K562 (cell line): ENCODE measurements around the gene ABLIM2. TPM values are rescaled to one million over a fixed set of nuclear protein-coding genes. Genes with fewer than 3 reads are reported as not detected.

Source experiments
- ATAC-seq: fragments of 200-7000 bp; cut with Tn5 transposase; 3 replicates; pipeline ENCODE4 v1.9.1; 2020; ENCODE audit warnings: moderate library complexity
- BruUV-seq: library from RNA; stranded (reverse); fragments of 400-500 nt; replicated peaks from 2 replicates; lab custom pipeline; 2021; lab: Mats Ljungman, UMichigan
- CTCF ChIA-PET: fragments of 300-600 bp; formaldehyde crosslinking; extraction: SDS; loops from one replicate; lab custom pipeline; 2021; ENCODE audit warnings: low intra/inter-chr PET ratio; lab: Yijun Ruan, JAX
- POLR2A ChIA-PET: fragments of 300-600, 350-650 bp; sonication (Branson Sonifier 250); formaldehyde crosslinking; extraction: SDS; loops from one replicate; lab custom pipeline; 2021; ENCODE audit warnings: antibody characterized with exemption, inconsistent platforms; lab: Yijun Ruan, JAX
- DNase-seq, 4 experiments: peaks; one replicate each; pipeline versions ENCODE4 v3.0.0 to v3.0.0-alpha.2; 2011 to 2018; ENCODE audit warnings: low spot score in 3 of 4, mixed read lengths in 3 of 4; ENCODE audit errors: extremely low read depth in 1 of 4
- FAIRE-seq: peaks from 2 replicates; lab custom pipeline; 2011; peaks lifted over from hg19 to GRCh38; lab: Jason Lieb, UNC
- H2AFZ ChIP-seq: 2 replicates; pipeline ENCODE4 v1.6.0; 2011; ENCODE audit warnings: low read depth, low read length, control low read depth, inconsistent platforms
- H3K27ac ChIP-seq: fragments of 200-600 bp; 3 replicates; pipeline ENCODE4 v1.8.0; 2011; ENCODE audit warnings: low read depth, mild to moderate bottlenecking, control low read depth, inconsistent platforms, low read length, moderate library complexity, mixed read lengths; ENCODE audit errors: extremely low read depth
- H3K27me3 ChIP-seq, 2 experiments: fragments of 300-600 bp in 1 of 2; 2 replicates in 1 of 2; 3 replicates in 1 of 2; pipeline versions ENCODE4 v1.6.0 to v1.8.0; 2011; ENCODE audit warnings: inconsistent platforms in 2 of 2, low read length in 2 of 2, mild to moderate bottlenecking in 1 of 2, mixed read lengths in 1 of 2, moderate library complexity in 1 of 2; ENCODE audit not compliant: control insufficient read depth in 2 of 2, insufficient read depth in 2 of 2
- H3K36me3 ChIP-seq: fragments of 300-600 bp; 3 replicates; pipeline ENCODE4 v1.8.0; 2011; ENCODE audit warnings: mild to moderate bottlenecking, low read length, inconsistent platforms; ENCODE audit not compliant: control insufficient read depth, insufficient read depth
- H3K4me1 ChIP-seq, 2 experiments: fragments of 200-600 bp in 1 of 2; replicated peaks in 1 of 2; 2 replicates in 1 of 2; 3 replicates in 1 of 2; pipeline versions ENCODE4 v1.5.1 to v1.8.0; 2011; ENCODE audit warnings: inconsistent platforms in 2 of 2, low read length in 2 of 2, mild to moderate bottlenecking in 1 of 2, mixed read lengths in 1 of 2, moderate library complexity in 1 of 2; ENCODE audit not compliant: control insufficient read depth in 2 of 2, insufficient read depth in 2 of 2
- H3K4me2 ChIP-seq: 2 replicates; pipeline ENCODE4 v1.6.1; 2011; ENCODE audit warnings: low read length, control low read depth, inconsistent platforms, mixed read lengths; ENCODE audit not compliant: insufficient read depth
- H3K4me3 ChIP-seq: fragments of 200-600 bp; sonication (generic), shearing (Covaris generic); 2 replicates; pipeline ENCODE4 v1.5.1; 2016; ENCODE audit warnings: control low read depth, inconsistent platforms
- H3K79me2 ChIP-seq: fragments of 200-600 bp; 3 replicates; pipeline ENCODE4 v1.8.0; 2011; ENCODE audit warnings: low read length, inconsistent platforms; ENCODE audit not compliant: control insufficient read depth, insufficient read depth
- H3K9ac ChIP-seq, 2 experiments: 2 replicates each; pipeline versions ENCODE4 v1.6.0 to v1.6.1; 2011; ENCODE audit warnings: low read depth in 2 of 2, low read length in 2 of 2, control low read depth in 1 of 2, inconsistent platforms in 1 of 2, mild to moderate bottlenecking in 1 of 2, mixed read lengths in 1 of 2; ENCODE audit not compliant: insufficient read depth in 1 of 2
- H3K9me1 ChIP-seq: one replicate; pipeline ENCODE4 v1.6.0; 2011; ENCODE audit warnings: inconsistent platforms, mild to moderate bottlenecking, low read length, moderate library complexity; ENCODE audit not compliant: control insufficient read depth, insufficient read depth
- H3K9me3 ChIP-seq: replicated peaks from 2 replicates; pipeline ENCODE4 v1.5.1; 2011; ENCODE audit warnings: low read depth, low read length, inconsistent platforms; ENCODE audit not compliant: control insufficient read depth, insufficient read depth
- H4K20me1 ChIP-seq: replicated peaks from 2 replicates; pipeline ENCODE4 v1.6.1; 2011; ENCODE audit warnings: low read length, inconsistent platforms, mixed read lengths; ENCODE audit not compliant: control insufficient read depth, insufficient read depth
- DEAF1 ChIP-seq: fragments of 450-650 bp; formaldehyde crosslinking; IDR thresholded peaks from 2 replicates; pipeline ENCODE4 v1.4.0; 2020; ENCODE audit warnings: mild to moderate bottlenecking, moderate library complexity
- MCM3 ChIP-seq: fragments of 450-650 bp; IDR thresholded peaks from 2 replicates; pipeline ENCODE4 v1.6.1; 2016
- WGBS: fragments of 100-300 bp; shearing (Covaris generic); methylation state at CpG from one replicate; pipeline ENCODE4 v1.1.6; 2016; ENCODE audit warnings: low coverage, mixed read lengths; ENCODE audit not compliant: insufficient coverage; ENCODE audit errors: missing lambda C conversion rate; 5-methylcytosine and 5-hydroxymethylcytosine counted together
- in situ Hi-C: fragments of 300-500 bp; cut with MboI; formaldehyde crosslinking; loops from 4 replicates; pipeline ENCODE4 v1.15.0; 2018; ENCODE audit warnings: inconsistent platforms, mixed read lengths
- intact Hi-C: fragments of 100-400 bp; cut with micrococcal nuclease; formaldehyde crosslinking; loops from 2 replicates; pipeline ENCODE4 v1.14.2; 2022
- polyA plus RNA-seq, 8 experiments: library from polyadenylated mRNA; depleted of rRNA in 4 of 8; stranded (reverse) in 5 of 8; unstranded in 3 of 8; fragments of >200 nt; fragmentation: Nextera tagmentation in 2 of 8; fragmentation: Illumina TruSeq in 1 of 8; extraction: Ambion mirVana in 2 of 8; extraction: Trizol in 1 of 8; gene quantifications; 2 replicates each; pipeline versions ENCODE4 v1.2.1 to v1.2.3, GENCODE V29; 2011 to 2014; ENCODE audit warnings: inconsistent platforms in 1 of 8, missing spikeins in 1 of 8
- total RNA-seq, 7 experiments: library from RNA; depleted of rRNA in 6 of 7; stranded (reverse); fragments of >200 nt in 6 of 7; fragmentation: Illumina TruSeq in 2 of 7; extraction: Trizol in 2 of 7; gene quantifications; 2 replicates each; pipeline versions ENCODE4 v1.2.1 to v1.2.3, GENCODE V29; 2011 to 2021; ENCODE audit warnings: low replicate concordance in 1 of 7

ABLIM2 gene
- total and polyA plus RNA-seq, 9 of the 15 experiments (the other 6 are each of a cell fraction or from before 2014, with no cell fraction given): not detected

GRCh38 chr4:8095956-8096689 is 62.5 kb downstream of the ABLIM2 start:
- BruUV-seq: no TSS peak
- CTCF ChIA-PET: no interaction called here
- peaks cover 4% of the 10 kb centered on the region; the same call in 1 of the 2 replicates for H4K20me1 ChIP-seq
- H3K9me3 ChIP-seq: 0 out of 2 replicates have a peak, but pooled peaks cover 2% of the 10 kb centered on the region
- H3K36me3 ChIP-seq: no peaks in the 10 kb centered on the region
- ATAC-seq (no peak), FAIRE-seq (no peak), DNase-seq (no peak)
- POLR2A ChIA-PET: interaction anchor here (0.5 kb wide), 1 partner anchor 39 kb away, joined by 3 read pairs; no protein-coding TSS in a partner anchor
- H3K4me2 ChIP-seq: no peak overlapping the region
- intact Hi-C loops: no loop called here
- WGBS: 3% methylated on average over 20 of the region's 21 CpGs
- in situ Hi-C loops: no loop called here
- H3K4me3 ChIP-seq: no peak overlapping the region
- no peak overlapping the region for H3K27ac ChIP-seq
- no peaks in the 10 kb centered on the region for H3K9me1 ChIP-seq
- no peak overlapping the region for H2AFZ ChIP-seq
- H3K9ac ChIP-seq: no peak overlapping the region; a peak in 1 of 4 replicates
- no peak for TF ChIP-seq MCM3
- TF ChIP-seq DEAF1 (CRISPR knock-in tag): no peak
- peaks cover 2 to 41% of the 10 kb centered on the region in 2 experiments; a peak in 3 of 5 replicates for H3K27me3 ChIP-seq
- no peaks in the 10 kb centered on the region for H3K4me1 ChIP-seq
- H3K79me2 ChIP-seq: no peaks in the 10 kb centered on the region
